Lower leg skin (tissue), 4 donors: ENCODE results near the gene PRRG2. TPM values are rescaled to one million over a fixed set of nuclear protein-coding genes. Genes with fewer than 3 reads are reported as not detected.

Experiments used
- DNase-seq, 2 donors: peaks; one replicate each; pipeline ENCODE4 v3.0.0-alpha.2; 2019; ENCODE audit warnings: low spot score in 2 of 2
- H3K4me3 ChIP-seq: fragments of 200-600 bp; sonication (generic); 2 replicates; pipeline ENCODE4 v1.5.1; 2017; ENCODE audit warnings: mild to moderate bottlenecking, low read depth; ENCODE audit not compliant: poor library complexity, severe bottlenecking
- CTCF ChIP-seq, 3 donors: fragments of 450-650 bp; IDR thresholded peaks; one replicate each; pipeline ENCODE4 v1.5.1; 2016; ENCODE audit warnings: antibody characterized with exemption in 3 of 3, mild to moderate bottlenecking in 3 of 3, moderate library complexity in 2 of 3
- POLR2A ChIP-seq, 2 donors: fragments of 450-650 bp; IDR thresholded peaks; one replicate each; pipeline ENCODE4 v1.6.1; 2016 to 2017; ENCODE audit warnings: antibody characterized with exemption in 2 of 2, mild to moderate bottlenecking in 1 of 2, moderate library complexity in 1 of 2
- WGBS, 2 donors: methylation state at CpG; one replicate each; pipeline ENCODE4 v1.1.5; 2018; 5-methylcytosine and 5-hydroxymethylcytosine counted together
- intact Hi-C: fragments of 100-400 bp; cut with DNase I; formaldehyde crosslinking; loops from one replicate; pipeline ENCODE4 v1.15.0; 2023; ENCODE audit warnings: low total_unique reads
- total RNA-seq, 4 donors: library from RNA; depleted of rRNA; stranded (reverse); fragments of >200 nt; gene quantifications; one replicate each; pipeline ENCODE4 v1.1.0, GENCODE V29; 2016

Gene PRRG2
- total RNA-seq, 4 donors from 2014 or later: 13.9 to 31.2 (median 18.6) TPM

GRCh38 chr19:49590971-49591730, 10.0 kb downstream of the PRRG2 start, which contains the start of gene PRR12:
TSS of gene PRR12 (plus strand) at chr19:49591182. CDS start at chr19:49591655, 473 bp downstream.
- TF ChIP-seq CTCF (IDR thresholded peaks at IDR 0.05) (no peak), POLR2A (IDR thresholded peaks at IDR 0.05) (no peak)
- DNase-seq: peak in 1 of 2 donors; percentile 92
- WGBS, 2 donors: 0 to 1% methylated on average over 51 to 54 of the region's 66 CpGs
- peak within 1 kb of the TSS; percentile 49 for H3K4me3 ChIP-seq
- intact Hi-C loops: loop anchor here (5.0 kb wide), 1 partner anchor 46 kb away; no protein-coding TSS in a partner anchor

GRCh38 chr19:49591731-49592485, 10.8 kb downstream of the PRRG2 start:
- 0 to 1% methylated on average over 39 to 46 of the region's 51 CpGs for WGBS, 2 donors
- TF ChIP-seq CTCF (IDR thresholded peaks at IDR 0.05) (no peak), POLR2A (IDR thresholded peaks at IDR 0.05) (no peak)
- DNase-seq: peak; percentile 46 to 92
- peak overlapping the region; percentile 49 for H3K4me3 ChIP-seq
- intact Hi-C loops: loop anchor here (5.0 kb wide), 1 partner anchor 45 kb away; no protein-coding TSS in a partner anchor

GRCh38 chr19:49592486-49593232, 11.5 kb downstream of the PRRG2 start:
- intact Hi-C loops: loop anchor here (5.0 kb wide), 1 partner anchor 45 kb away; no protein-coding TSS in a partner anchor
- no peak for DNase-seq
- TF ChIP-seq CTCF (IDR thresholded peaks at IDR 0.05) (no peak), POLR2A (IDR thresholded peaks at IDR 0.05) (no peak)
- WGBS, 2 donors: 5 to 7% methylated on average over 26 to 28 of the region's 28 CpGs
- peak overlapping the region; percentile 49 for H3K4me3 ChIP-seq

DNA sequence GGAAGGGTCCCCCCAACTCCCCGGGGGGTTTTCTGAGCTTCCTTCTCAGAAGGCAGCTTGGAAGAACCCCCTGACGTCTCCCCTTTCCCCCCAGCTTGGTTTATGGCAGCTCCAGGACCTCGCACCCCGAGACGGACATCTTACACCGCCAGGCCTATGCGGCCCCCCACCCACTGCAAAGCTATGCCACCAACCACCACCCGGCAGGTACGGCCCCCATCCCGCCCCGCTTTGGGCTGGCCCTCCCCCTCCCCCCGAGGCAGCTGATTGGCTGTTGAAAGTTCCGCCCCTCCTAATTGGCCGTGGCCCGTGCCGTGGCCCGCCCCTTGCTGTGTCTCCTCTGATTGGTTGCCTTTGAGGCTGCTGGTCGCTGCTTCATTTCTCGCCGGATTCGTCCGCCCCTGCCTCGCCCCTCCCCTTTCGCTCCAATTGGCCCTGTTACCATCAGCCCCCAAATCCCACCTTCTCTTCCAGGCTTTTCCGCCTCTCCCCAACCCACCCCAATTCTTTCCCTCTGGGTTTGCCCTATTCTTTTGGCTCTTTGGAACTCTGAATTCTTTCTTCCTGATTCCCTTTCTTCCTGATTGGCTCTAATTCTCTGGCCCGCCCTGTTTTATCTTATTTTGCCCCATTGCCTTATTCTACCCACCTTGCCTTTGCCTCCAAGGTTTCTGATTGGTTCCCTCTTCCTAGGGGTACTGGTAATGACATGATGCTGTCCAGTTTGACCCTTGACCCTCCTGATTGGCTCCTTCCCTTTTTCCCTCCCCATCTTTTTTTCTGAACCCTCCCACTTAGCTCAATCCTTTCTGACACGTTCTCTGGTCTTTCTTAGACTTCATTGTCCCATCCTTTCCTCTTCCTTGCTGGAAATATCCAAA, 12.4 kb downstream of the PRRG2 start:
- WGBS, 2 donors: 7 to 9% methylated on average over 26 to 27 of the region's 27 CpGs
- intact Hi-C loops: loop anchor here (5.0 kb wide), 1 partner anchor 44 kb away; no protein-coding TSS in a partner anchor
- DNase-seq: peak; percentile 94 to 99
- H3K4me3 ChIP-seq: no peak overlapping the region
- TF ChIP-seq CTCF (IDR thresholded peaks at IDR 0.05): no peak
- no peak for TF ChIP-seq POLR2A (IDR thresholded peaks at IDR 0.05)
